Activated CD4-positive, alpha-beta T cell treated with anti-CD3 and anti-CD28 coated beads, Interleukin-2, Interleukin-4, amounts not matched to agents 100 ng/mL and 50 ng/mL, durations not matched to agents 16 hours and 8 hours (primary cell): ENCODE data around the gene DISP2.

Source experiments
- DNase-seq: peaks from one replicate; pipeline ENCODE4 v3.0.0-alpha.2; 2020; ENCODE audit warnings: low spot score

The DISP2 gene, protein sequence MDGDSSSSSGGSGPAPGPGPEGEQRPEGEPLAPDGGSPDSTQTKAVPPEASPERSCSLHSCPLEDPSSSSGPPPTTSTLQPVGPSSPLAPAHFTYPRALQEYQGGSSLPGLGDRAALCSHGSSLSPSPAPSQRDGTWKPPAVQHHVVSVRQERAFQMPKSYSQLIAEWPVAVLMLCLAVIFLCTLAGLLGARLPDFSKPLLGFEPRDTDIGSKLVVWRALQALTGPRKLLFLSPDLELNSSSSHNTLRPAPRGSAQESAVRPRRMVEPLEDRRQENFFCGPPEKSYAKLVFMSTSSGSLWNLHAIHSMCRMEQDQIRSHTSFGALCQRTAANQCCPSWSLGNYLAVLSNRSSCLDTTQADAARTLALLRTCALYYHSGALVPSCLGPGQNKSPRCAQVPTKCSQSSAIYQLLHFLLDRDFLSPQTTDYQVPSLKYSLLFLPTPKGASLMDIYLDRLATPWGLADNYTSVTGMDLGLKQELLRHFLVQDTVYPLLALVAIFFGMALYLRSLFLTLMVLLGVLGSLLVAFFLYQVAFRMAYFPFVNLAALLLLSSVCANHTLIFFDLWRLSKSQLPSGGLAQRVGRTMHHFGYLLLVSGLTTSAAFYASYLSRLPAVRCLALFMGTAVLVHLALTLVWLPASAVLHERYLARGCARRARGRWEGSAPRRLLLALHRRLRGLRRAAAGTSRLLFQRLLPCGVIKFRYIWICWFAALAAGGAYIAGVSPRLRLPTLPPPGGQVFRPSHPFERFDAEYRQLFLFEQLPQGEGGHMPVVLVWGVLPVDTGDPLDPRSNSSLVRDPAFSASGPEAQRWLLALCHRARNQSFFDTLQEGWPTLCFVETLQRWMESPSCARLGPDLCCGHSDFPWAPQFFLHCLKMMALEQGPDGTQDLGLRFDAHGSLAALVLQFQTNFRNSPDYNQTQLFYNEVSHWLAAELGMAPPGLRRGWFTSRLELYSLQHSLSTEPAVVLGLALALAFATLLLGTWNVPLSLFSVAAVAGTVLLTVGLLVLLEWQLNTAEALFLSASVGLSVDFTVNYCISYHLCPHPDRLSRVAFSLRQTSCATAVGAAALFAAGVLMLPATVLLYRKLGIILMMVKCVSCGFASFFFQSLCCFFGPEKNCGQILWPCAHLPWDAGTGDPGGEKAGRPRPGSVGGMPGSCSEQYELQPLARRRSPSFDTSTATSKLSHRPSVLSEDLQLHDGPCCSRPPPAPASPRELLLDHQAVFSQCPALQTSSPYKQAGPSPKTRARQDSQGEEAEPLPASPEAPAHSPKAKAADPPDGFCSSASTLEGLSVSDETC (N-terminal part only)

GRCh38 chr15:40357723-40358470 is at the start of gene DISP2:
TSS of gene DISP2 (plus strand) at chr15:40358219. CDS start at chr15:40358322, 103 bp downstream.
- DNase-seq: peak; percentile 87

- no peak for DNase-seq
Measured at GRCh38 chr15:40309344-40309862, 48.6 kb upstream of the DISP2 start.

- DNase-seq: peak; percentile 71
Measured at GRCh38 chr15:40310001-40310959, 47.7 kb upstream of the DISP2 start.

GRCh38 chr15:40310993-40311392 is 47.0 kb upstream of the DISP2 start:
- DNase-seq: no peak

DNA sequence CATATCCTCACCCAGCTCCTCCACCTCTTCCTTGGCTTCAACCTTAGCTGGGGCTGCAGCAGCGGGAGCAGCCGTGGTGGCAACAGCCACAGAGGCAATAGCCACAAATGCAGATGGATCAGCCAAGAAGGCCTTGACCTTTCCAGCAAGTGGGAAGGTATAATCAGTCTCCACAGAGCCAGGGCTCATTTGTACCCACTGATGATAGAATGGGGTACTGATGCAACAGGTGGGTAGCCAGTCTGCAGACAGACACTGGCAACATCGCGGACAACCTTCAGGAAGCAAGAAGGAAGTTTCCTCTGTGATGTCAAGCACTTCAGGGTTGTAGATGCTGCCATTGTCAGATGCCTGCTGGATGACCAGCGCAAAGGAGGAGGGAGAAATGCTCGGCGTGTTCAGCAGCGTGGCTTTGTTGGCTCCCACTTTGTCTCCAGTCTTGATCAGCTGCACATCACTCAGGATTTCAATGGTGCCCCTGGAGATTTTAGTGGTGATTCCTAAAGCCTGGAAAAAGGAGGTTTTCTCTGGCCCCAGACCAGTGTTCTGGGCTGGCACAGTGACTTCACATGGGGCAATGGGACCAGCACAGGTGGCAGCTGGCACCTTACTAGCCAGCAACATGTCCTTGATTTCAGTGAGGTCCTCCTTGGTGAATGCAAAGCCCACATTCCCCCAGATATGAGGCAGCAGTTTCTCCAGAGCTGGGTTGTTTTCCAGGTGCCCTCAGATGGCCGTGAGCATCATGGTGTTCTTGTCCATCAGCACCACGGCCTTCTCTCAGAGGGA is 45.5 kb upstream of the DISP2 start:
- DNase-seq: no peak

DNA sequence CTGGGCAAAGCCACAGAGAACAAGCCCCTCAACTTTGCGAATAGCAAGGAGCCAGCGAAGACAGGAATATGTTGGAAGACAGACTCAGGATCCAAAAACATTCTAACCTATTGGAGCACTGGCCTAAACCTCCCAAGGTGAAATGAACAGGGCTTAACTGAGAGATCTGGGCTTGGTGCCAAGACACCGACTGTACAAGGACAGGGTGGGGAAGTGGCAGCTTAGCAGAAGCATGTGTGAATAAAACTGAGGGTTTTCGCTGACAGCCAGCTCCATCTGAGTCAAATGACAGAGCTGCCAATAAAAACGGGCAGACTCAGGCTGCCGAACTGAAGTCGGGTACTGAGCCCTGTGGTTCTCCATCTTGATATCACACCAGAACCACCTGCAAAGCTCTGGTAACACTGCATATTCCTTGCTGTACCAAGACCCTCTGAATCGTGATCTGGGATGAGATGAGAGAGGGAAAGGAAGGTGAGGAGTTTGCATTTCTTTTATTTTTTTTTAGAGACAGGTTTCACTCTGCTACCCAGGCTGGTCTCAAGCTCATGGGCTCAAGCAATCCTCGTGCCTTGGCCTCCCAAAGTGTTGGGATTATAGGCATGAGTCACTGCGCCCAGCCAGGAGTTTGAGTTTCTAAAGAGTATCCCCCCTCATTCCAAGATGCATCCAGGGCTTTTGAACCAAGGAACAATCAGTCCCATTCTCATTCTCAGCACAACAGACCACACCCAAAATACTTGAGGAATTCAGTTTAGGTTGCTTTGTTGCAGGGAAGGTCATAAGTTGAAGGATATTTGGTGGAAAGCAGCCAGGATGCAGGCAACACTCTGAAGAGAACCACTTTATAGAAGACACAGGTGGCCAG is 44.3 kb upstream of the DISP2 start:
- no peak for DNase-seq

DNA sequence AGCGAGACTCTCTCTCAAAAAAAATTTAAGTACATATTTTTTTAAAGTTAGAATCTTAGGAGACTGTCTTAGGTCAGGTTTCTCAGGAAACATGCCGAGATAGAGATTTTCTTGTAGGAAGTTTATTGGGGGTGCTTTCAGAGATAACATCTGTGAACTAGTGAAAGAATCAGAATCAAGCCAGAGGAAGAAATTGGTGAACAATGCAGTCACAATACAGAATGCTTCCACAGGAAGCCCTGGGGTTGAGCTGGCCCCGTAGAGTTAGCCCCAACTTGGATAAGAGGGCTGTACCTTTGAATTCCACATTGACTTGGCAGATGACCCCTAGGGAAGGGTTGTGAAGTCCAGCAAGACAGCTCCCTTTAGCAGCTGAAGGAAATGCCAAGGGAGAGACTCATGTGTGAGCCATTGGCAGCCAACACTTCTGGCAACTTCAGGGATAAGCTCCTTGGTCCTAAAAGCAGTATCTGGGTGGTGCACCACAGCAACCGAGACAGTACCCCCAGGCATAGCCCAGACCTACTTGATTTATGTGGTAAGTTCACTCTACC is 43.2 kb upstream of the DISP2 start:
- no peak for DNase-seq

GRCh38 chr15:40316931-40317330 is 41.1 kb upstream of the DISP2 start:
- DNase-seq: no peak

DNA sequence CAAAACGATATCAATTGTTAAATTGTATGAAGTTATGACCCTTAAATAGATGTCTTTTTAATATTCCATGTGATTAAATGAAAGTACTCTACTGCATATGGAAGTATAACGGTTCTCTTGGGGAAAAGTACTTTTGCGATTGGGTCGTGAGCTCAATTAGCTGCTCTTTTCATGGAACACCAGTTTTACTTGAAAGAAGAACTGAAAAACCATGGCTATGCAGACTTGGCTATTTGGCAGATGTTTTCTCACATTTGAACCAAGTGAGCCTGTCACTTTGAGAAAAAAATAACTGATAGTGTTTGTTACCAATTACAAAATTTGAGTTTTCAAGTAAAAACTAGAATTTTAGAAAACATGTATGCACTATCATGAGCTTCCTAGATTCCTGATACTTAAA is 40.4 kb upstream of the DISP2 start:
- DNase-seq: no peak

- DNase-seq: no peak
Measured at GRCh38 chr15:40320409-40320808, 37.6 kb upstream of the DISP2 start.

DNA sequence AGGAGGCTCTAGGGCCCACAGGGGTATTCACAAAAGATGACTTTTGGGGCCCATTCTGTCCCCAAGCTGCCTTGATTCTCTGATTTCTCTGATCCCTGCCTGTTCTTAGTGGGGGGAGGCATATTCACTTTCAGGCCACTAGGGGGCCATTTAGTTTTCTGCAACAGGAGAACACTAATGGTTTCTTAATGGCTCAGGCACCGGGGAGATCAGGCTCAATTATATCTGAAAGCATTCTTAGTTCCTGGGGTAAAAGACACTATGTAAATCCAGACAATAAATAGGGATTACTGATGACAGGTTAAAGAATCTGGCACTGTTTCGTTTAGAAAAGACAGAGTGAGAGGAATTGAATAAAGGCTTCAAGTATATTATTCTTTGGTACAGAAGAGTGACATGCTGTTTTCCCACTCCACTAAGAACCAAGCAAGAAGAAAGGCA is 37.1 kb upstream of the DISP2 start:
- peak; percentile 77 for DNase-seq

DNA sequence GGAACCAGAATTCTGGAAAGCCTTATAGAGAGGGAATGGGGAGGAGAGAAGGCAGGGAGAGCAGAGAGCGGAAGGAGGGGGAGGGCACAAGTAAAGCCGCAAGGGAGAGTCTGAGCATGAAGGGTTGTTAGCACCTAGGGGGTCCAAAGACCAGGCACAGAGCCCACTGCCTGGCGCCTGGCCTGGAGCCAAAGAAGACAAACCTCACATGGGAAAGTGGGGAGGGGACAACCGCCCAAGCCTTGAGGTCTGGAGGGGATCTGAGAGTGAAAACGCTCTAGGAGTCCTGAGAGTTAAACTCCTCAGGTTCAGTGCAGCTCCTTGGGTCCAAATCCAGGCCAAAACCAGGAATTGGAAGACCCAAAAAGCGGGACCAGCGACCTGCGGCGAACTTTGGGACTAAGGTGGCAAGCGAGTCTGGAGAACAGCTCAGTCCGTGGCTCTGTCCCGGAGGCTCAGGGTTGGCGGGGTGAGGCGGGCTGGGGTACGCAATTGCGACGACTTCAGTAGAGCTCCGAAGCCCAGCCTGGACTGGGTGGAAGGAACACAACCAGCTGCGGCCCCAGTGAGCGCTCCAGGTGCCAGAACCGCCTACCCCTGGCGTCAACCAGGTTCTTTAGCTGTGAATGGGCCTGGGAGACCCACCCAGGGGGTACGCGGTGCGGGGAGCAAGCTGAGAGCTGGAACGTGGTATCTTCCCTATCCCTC is 35.3 kb upstream of the DISP2 start:
- DNase-seq: no peak

GRCh38 chr15:40323239-40323952 is 34.6 kb upstream of the DISP2 start, which contains the start of gene INAFM2:
TSS of gene INAFM2 (plus strand) at chr15:40323692. CDS start at chr15:40324056, 364 bp downstream.
- DNase-seq: peak; percentile 86

- no peak for DNase-seq
Measured at GRCh38 chr15:40323953-40324937, 33.8 kb upstream of the DISP2 start.

- DNase-seq: no peak
Measured at GRCh38 chr15:40325188-40325587, 32.8 kb upstream of the DISP2 start.
